GM19238 (cell line): ENCODE results near the gene PLA2G15.

Source experiments
- DNase-seq: peaks from one replicate; pipeline ENCODE4 v3.0.0; 2011; ENCODE audit warnings: low spot score; ENCODE audit not compliant: insufficient read length

PLA2G15 gene

GRCh38 chr16:68244903-68245853, at the start of gene PLA2G15:
TSS of gene PLA2G15 (plus strand) at chr16:68245373. CDS start at chr16:68245427, 54 bp downstream.
- peak; percentile 91 for DNase-seq

GRCh38 chr16:68197250-68197649, 47.9 kb upstream of the PLA2G15 start:
- DNase-seq, result no peak

GRCh38 chr16:68200088-68200783, 44.9 kb upstream of the PLA2G15 start:
- no peak for DNase-seq

GRCh38 chr16:68202091-68202519, 43.1 kb upstream of the PLA2G15 start:
- no peak for DNase-seq

GRCh38 chr16:68206245-68206644, 38.9 kb upstream of the PLA2G15 start:
- no peak for DNase-seq

- DNase-seq, result no peak
Measured at GRCh38 chr16:68214726-68215125, 30.4 kb upstream of the PLA2G15 start.

- DNase-seq, result no peak
Measured at GRCh38 chr16:68215302-68215701, 29.9 kb upstream of the PLA2G15 start.

- DNase-seq, result no peak
Measured at GRCh38 chr16:68216240-68216639, 28.9 kb upstream of the PLA2G15 start.

- no peak for DNase-seq
Measured at GRCh38 chr16:68217506-68217905, 27.7 kb upstream of the PLA2G15 start.

- no peak for DNase-seq
Measured at GRCh38 chr16:68219725-68220351, 25.3 kb upstream of the PLA2G15 start.

- DNase-seq, result no peak
Measured at GRCh38 chr16:68223072-68223471, 22.1 kb upstream of the PLA2G15 start.

GRCh38 chr16:68226116-68226515, 19.1 kb upstream of the PLA2G15 start:
- DNase-seq, result no peak

- DNase-seq, result no peak
Measured at GRCh38 chr16:68227183-68227793, 17.9 kb upstream of the PLA2G15 start.

- DNase-seq, result no peak
Measured at GRCh38 chr16:68227850-68228553, 17.2 kb upstream of the PLA2G15 start.

GRCh38 chr16:68228652-68229051, 16.5 kb upstream of the PLA2G15 start:
- no peak for DNase-seq

GRCh38 chr16:68229431-68230175, 15.6 kb upstream of the PLA2G15 start:
- DNase-seq, result no peak

GRCh38 chr16:68230176-68230571, 15.0 kb upstream of the PLA2G15 start:
- DNase-seq, result no peak

GRCh38 chr16:68230956-68231355, 14.2 kb upstream of the PLA2G15 start:
- DNase-seq, result no peak

GRCh38 chr16:68231384-68232136, 13.6 kb upstream of the PLA2G15 start:
- DNase-seq, result no peak
